SU-DHL-6 (cell line): ENCODE measurements around the gene FAM107A.

Experiments
- CTCF ChIP-seq: fragments of 200-600 bp; sonication (generic); IDR thresholded peaks from one replicate; pipeline ENCODE4 v1.5.1; 2017; ENCODE audit warnings: antibody characterized with exemption, mild to moderate bottlenecking, low read length, moderate library complexity; ENCODE audit not compliant: insufficient read depth, poor library complexity, severe bottlenecking
- EZH2phosphoT487 ChIP-seq: fragments of 200-600 bp; sonication (generic), shearing (Covaris generic); conservative IDR thresholded peaks from 2 replicates; pipeline ENCODE4 v1.6.1; 2018; ENCODE audit warnings: mild to moderate bottlenecking, antibody characterized with exemption, low read length, moderate library complexity, mixed read lengths

GRCh38 chr3:58518291-58518789 is 58.9 kb downstream of the FAM107A start:
- TF ChIP-seq CTCF (no peak), EZH2phosphoT487 (no peak)
